HG02884 (cell line): ENCODE measurements around the gene TRAPPC11.
A peak's percentile ranks its signal among the peaks of the same experiment; 100 is the strongest.
"Not testable (repeated sequence)": the region's sequence is repeated elsewhere in the genome, so short reads cannot be mapped to it uniquely, and the experiment has no call there.

Experiments used
- ATAC-seq: cut with Tn5 transposase; IDR thresholded peaks from one replicate; pipeline ENCODE4 v1.9.1; 2021; ENCODE audit warnings: mild to moderate bottlenecking, moderate library complexity; ENCODE audit not compliant: unreplicated experiment

Gene TRAPPC11

GRCh38 chr4:183718876-183719275, 59.8 kb downstream of the TRAPPC11 start:
- ATAC-seq, result no peak

GRCh38 chr4:183721207-183722081, 62.4 kb downstream of the TRAPPC11 start:
- ATAC-seq, result no peak

- peak; percentile 58 for ATAC-seq
Observed at GRCh38 chr4:183722731-183723560, 63.9 kb downstream of the TRAPPC11 start.

- ATAC-seq, result no peak
Observed at GRCh38 chr4:183723561-183724228, 64.6 kb downstream of the TRAPPC11 start.

DNA sequence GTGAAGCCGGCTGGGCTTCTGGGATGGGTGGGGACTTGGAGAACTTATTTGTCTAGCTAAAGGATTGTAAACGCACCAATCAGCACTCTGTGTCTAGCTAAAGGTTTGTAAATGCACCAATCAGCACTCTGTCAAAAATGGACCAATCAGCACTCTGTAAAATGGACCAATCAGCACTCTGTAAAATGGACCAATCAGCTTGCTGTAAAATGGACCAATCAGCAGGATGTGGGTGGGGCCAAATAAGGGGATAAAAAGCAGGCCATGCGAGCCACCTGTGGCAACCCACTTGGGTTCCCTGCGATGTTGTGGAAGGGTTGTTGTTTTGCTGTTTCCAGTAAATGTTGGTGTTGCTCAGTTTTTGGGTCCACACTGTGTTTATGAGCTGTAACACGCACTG, 66.5 kb downstream of the TRAPPC11 start:
- not testable (repeated sequence) for ATAC-seq

DNA sequence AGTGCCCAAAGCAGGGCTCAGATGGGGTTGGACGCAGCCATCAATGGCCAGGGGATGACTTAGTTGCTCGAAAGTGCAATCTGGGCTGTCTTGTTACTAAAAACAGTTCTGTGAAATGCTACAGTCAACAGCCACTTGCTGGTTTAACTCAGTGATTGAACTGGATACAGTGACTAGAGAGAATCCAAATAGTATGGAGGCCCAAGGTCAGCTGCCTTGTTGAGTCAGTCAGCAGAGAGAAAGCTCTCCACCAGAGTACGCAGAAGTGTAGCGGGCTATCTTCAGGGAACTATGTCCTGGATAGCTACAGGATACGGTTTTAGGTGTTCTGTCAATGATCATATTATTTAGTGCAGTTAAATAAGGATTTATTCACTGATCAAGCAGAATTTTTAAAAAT, 68.4 kb downstream of the TRAPPC11 start:
- ATAC-seq, result no peak

DNA sequence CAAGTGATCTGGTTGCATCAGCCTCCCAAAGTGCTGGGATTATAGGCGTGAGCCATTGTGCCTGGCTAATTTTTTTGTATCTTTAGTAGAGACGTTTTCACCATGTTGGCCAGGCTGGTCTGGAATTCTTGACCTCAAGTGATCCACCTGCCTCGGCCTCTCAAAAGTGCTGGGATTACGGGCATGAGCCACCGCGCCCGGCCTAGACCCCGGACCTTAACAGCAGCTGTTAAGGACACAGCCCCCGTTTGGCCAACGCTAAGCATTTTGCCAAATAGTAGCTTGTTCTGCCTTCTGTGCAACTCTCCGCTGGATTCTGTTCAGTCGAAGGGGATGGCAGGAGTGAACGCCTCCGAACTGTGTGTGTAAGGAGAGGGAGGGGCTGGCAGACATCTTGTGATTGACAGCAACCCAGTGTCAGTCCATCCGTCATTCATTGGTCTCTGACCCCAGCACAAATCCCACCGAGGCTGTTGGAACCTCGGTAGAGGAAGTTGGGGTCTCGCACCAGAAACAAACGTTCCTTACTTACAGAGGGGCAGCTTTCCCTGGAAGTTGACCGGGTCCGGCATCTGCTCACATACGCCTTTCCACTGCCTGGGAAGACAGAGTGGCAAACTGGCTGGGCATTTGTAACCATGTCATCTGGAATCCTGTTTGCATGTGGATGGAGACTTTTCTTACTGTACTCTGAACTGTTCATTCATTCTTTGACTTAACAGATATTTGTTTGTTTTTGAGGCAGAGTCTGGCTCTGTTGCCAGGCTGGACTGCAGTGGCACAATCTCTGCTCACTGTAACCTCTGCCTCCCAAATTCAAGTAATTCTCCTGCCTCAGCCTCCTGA, 69.4 kb downstream of the TRAPPC11 start:
- no peak for ATAC-seq

DNA sequence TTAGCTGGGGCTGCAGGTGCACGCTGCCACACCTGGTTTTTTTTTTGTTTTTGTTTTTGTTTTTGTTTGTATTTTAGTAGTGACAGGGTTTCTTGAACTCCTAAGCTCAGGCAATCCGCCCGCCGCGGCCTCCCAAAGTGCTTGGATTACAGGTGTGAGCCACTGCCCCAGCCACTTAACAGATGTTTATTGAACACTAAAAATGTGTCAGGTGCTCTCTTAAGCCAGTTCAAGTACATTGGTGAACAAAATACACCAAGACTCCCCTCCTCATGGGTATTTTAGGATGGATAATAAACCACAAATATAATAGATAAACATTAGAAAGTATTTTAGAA, 69.9 kb downstream of the TRAPPC11 start:
- ATAC-seq, result no peak

DNA sequence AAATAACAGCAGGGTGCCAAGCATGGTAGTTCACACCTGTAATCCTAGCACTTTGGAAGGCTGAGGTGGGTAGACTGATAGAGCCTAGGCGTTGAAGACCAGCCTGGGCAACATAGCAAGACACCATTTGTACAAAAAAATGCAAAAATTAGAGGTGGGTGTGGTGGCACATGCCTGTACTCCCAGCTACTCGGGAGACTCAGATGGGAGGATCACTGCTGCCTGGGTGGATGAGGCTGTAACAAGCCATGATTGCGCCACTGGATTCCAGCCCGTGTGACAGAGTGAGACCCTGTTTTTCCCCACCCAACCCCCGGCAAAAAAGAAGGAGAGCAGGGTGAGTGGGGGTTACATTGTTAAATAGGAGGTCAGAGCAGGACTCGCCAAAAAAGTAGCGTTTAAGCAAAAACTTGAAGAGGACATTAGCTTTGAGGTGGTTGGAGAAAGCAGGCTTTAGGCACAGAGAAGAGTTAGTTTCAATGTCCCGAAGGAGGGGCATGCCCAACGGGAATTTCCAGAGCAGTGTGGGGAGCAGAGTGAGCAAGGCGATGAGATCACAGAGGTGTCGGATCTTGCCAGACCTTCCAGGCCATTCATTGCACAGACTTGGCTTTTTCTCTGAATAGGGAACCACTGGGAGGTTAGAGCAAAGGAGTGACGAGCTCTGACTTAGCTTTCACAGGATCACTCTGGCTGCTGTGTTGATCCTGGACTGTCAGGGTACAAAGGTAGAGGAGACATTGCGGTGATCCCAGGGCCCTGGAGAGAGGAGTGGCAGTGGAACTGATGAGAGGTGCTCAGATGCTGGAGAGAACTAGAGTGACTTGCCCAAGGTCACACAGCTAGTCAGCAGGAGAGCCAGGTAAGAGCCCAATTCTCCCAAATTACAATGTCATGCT, 70.6 kb downstream of the TRAPPC11 start:
- no peak for ATAC-seq

GRCh38 chr4:183732296-183732695, 73.2 kb downstream of the TRAPPC11 start:
- no peak for ATAC-seq

- ATAC-seq, result no peak
Observed at GRCh38 chr4:183733181-183733580, 74.1 kb downstream of the TRAPPC11 start.

DNA sequence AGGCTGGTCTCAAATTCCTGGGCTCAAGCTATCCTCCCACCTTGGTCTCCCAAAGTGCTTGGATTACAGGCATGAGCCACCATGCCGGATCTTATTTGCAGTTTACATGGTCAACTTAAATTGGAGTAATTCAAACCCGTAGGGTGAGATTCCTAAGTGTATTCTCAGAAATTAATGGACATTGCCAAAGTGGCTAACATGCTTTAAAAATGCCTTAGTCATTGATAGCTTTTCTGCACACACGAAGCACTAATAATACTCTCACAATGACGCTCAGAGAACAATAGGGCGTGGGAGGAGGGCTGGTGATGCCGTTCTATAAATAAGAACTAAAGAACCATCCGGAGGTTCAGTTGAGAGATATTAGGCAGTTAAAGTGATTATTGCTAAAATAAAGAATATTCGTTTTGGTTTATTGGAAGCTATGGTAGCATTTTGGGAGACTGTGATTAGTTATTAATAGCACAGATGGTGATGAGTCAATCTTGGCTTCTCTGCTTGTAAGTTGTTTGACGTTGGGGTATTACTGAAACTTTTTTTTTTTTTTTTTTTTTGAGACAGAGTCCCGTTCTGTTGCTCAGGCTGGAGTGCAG, 79.1 kb downstream of the TRAPPC11 start:
- ATAC-seq, result peak; percentile 57

DNA sequence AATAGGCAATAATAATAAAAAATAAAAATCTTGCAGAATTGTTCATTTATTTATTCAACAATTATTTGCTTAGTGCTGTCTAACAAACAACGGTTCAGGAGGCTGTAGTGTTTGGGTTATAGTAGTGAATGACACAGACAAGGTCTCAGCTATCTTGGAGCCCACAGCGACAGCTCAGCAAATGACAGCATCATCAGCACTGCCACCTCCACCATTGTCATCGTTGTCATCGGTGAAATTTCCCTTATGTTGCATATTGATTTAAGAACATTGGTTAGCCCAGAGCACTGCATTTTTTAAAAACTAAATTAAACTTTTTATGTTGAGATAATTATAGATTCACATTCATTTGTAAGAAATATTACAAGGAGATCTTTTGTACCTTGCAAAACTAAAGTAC, 79.9 kb downstream of the TRAPPC11 start:
- no peak for ATAC-seq

- no peak for ATAC-seq
Observed at GRCh38 chr4:183746305-183747229, 87.5 kb downstream of the TRAPPC11 start.

DNA sequence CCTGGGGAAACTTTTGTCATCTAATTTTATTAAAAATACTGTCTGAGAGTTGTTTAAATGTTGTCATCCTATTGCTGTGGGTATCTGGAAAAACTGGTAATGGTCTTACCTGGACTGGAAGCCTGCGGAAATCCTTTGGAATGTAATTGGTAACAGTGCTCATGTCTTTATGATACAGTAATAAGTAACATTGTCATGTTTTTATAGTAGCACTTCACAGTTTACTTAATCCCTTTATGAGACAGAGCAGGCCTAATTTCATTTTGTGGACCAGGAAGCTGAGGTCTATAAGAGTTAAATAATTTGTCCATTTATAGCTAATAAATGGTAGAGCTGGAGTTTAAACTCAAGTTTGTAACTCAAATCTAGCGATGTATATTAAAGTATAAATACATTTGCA, 88.3 kb downstream of the TRAPPC11 start:
- ATAC-seq, result no peak

DNA sequence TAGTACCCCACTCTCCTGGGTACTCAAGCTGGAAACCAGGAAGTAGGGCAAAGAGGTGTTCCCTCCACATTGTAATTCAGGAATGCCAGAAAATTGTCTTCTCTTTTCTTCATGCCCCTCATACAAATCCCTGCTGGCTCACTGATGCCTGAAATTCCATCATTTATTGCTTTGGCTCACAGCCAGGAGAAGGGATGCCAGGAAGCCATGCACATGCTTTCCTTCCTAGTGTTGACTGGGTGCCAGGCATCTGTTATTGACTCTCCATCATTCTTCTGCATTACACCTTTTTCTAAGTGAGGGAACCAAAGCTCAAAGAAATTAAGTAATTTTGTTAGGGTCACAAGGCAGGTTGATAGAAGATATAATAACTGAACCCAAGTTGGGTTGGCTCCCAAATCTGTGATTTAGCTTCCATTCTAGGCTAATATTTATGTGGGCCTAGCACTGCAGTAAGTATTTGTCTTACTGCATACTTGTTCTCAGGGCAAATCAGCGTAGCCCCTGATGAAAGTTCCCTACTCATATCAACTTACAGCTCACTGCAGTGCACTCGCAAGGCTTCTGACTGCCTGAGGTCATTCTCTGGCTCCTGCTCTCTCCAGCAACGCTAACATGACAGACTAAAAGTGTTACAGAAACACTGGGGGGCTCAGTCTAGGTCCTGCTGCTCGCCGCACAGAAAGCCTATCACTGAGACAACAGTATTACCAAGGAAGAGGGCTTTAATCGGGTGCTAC, 89.0 kb downstream of the TRAPPC11 start:
- no peak for ATAC-seq

- no peak for ATAC-seq
Observed at GRCh38 chr4:183751106-183751505, 92.0 kb downstream of the TRAPPC11 start.
